NT2/D1 (cell line): ENCODE data around the gene ZNF341.

Source experiments
- SUZ12 ChIP-seq: IDR thresholded peaks from 2 replicates; pipeline ENCODE4 v1.6.1; 2011; ENCODE audit not compliant: insufficient read length, insufficient read depth; ENCODE audit errors: extremely low read depth
- ZNF274 ChIP-seq: IDR thresholded peaks from 2 replicates; pipeline ENCODE4 v1.6.1; 2011; ENCODE audit warnings: mild to moderate bottlenecking, low read depth, low read length

GRCh38 chr20:33753763-33754162, 22.0 kb downstream of the ZNF341 start:
- TF ChIP-seq ZNF274 (no peak), SUZ12 (no peak)
